Activated CD4-positive, alpha-beta memory T cell treated with anti-CD3 and anti-CD28 coated beads, Interleukin-2, amount 10 ng/mL, durations not matched to agents 7 days and 5 days (primary cell): ENCODE data around the gene MAX. TPM values are rescaled to one million over a fixed set of nuclear protein-coding genes. Genes with fewer than 3 reads are reported as not detected.
A peak's percentile ranks its signal among the peaks of the same experiment; 100 is the strongest.

Experiments
- CTCF ChIA-PET: fragments of 350-600 bp; sonication (Branson Sonifier 250); formaldehyde crosslinking; loops from one replicate; lab custom pipeline; 2021; ENCODE audit warnings: antibody characterized with exemption, inconsistent platforms; lab: Charles Lee
- POLR2A ChIA-PET: fragments of 350-600 bp; sonication (Branson Sonifier 250); formaldehyde crosslinking; loops from one replicate; lab custom pipeline; 2021; ENCODE audit warnings: antibody characterized with exemption; lab: Charles Lee
- DNase-seq: peaks from one replicate; pipeline ENCODE4 v3.0.0-alpha.2; 2020
- H3K27ac Mint-ChIP-seq: one replicate; pipeline ENCODE4 v1.8.0; 2021; ENCODE audit warnings: mild to moderate bottlenecking, mixed read lengths
- H3K27me3 Mint-ChIP-seq: one replicate; pipeline ENCODE4 v1.8.0; 2021; ENCODE audit warnings: mixed read lengths
- H3K36me3 Mint-ChIP-seq: one replicate; pipeline ENCODE4 v1.8.0; 2021; ENCODE audit warnings: low read depth, mixed read lengths
- H3K4me1 Mint-ChIP-seq: one replicate; pipeline ENCODE4 v1.8.0; 2021; ENCODE audit warnings: mixed read lengths
- H3K4me3 Mint-ChIP-seq: one replicate; pipeline ENCODE4 v1.8.0; 2021; ENCODE audit warnings: mild to moderate bottlenecking, mixed read lengths
- H3K9me3 Mint-ChIP-seq: one replicate; pipeline ENCODE4 v1.8.0; 2021; ENCODE audit warnings: mixed read lengths
- total RNA-seq, 2 experiments: library from RNA; stranded (reverse); gene quantifications; one replicate each; pipeline ENCODE4 v1.2.3, GENCODE V29; 2021

The MAX gene, protein sequence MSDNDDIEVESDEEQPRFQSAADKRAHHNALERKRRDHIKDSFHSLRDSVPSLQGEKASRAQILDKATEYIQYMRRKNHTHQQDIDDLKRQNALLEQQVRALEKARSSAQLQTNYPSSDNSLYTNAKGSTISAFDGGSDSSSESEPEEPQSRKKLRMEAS
- 100 to 1,000 TPM; 134 to 135 TPM for total RNA-seq

DNA sequence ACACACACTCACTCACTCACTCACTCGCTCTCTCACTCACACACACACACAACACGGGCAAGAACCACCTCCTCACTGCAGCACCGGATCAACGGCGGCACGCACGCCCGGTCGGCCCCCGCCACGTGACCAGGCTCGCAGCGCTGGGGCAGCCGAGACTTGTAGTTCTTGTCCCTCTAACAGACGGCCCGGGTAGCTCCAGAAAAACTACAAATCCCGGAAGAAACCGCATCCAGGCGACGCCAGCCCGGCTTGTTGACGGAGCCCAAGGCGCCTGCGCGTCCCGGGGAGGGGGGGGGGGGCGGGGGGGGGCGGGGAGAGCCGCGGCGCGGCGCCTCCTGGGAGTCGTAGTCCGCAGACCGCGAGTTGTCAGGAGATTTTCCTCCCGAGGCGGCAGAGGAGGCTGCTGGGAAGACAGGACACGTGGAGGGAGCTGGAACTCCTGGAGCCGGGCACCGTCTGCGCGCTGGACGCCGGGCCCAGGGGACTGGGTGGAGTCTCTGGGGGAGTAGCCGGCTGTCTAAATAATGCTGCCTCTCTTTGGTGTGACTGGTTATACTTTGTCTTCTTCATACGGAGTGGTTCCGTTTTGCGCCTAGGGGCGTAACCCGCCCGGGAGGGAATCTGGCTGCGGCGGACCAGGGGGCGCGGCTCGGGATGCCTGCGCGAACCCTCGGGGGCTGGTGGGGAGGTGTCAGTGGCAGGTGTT is at the start of gene MAX:
MAX (minus strand) TSS at position 77 of the 709 bp plus-strand sequence. CDS start 178 bp downstream, outside the sequence.
- Mint-ChIP-seq H3K36me3 (peaks cover 33% of the 10 kb centered on the region), H3K4me1 (peaks cover 39% of the 10 kb centered on the region), H3K27me3 (peaks cover 7% of the 10 kb centered on the region), H3K4me3 (peak within 1 kb of the TSS; percentile 85), H3K9me3 (no peaks in the 10 kb centered on the region), H3K27ac (peak within 1 kb of the TSS; percentile 91)
- peak; percentile 99 for DNase-seq
- POLR2A ChIA-PET: interaction anchor here (0.7 to 2.7 kb wide), 5 partner anchors 9 to 116 kb away, joined by 3 to 11 read pairs (median 4); partner anchors contain the start of gene FNTB
- CTCF ChIA-PET: interaction anchor here (0.6 to 1.6 kb wide), 5 partner anchors 104 to 675 kb away, joined by 3 to 4 read pairs (median 3); partner anchors contain the start of genes FNTB and FUT8

DNA sequence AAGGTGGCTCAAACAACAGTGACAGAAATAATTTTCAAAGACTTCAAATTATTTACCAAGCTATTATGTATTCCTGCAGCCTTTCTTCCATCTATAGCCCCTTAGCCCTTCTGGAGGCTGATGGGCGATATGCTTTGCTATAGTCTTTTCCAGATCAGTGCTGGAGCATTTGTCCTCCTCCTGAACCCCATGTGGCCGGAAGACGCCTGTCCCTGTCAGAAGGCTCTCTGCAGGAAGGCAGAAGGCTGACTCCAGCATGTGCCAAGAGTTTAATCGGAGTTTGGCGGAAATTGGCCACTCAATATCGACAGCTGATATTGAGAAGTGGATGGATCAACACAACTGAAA is 49.3 kb upstream of the MAX start:
- Mint-ChIP-seq H3K4me3 (no peak overlapping the region), H3K36me3 (no peaks in the 10 kb centered on the region), H3K27ac (no peak overlapping the region), H3K4me1 (no peaks in the 10 kb centered on the region), H3K9me3 (no peaks in the 10 kb centered on the region), H3K27me3 (peaks cover 8% of the 10 kb centered on the region)
- DNase-seq: no peak
- POLR2A ChIA-PET: no interaction called here
- CTCF ChIA-PET: interaction anchor here (1.0 kb wide), 1 partner anchor 15 kb away, joined by 3 read pairs; no protein-coding TSS in a partner anchor

DNA sequence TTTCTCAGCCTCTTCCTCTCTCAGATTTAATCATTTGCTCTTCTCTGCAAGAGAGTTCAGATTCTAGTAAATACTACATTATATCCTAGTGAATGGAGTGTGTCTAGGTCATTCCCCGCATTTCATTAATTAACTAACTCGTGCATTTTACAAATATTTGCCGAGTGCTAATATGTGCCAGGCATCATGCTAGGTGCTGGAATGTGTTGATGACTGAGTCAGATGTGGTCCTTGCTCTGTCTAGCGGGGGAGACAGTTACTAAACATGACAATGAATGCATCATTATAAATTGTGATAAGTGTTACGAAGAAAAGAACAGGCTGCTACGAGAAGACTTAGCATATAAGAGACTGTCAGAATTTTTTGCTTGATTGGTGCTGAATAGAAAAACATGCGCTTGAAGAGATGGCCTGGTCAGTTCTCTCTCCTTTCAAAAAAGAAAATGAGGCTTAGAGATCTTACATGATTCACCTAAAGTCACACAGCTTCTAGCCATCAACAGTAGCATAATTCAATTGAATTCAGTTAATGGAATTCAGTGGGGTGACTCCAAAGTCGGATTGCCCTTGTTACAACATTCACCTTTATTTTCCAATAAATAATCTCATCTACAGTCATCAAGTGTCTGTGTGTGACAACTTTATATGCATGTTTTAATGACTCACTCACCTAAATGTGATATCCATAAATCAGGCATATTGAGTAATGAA is 48.7 kb upstream of the MAX start:
- CTCF ChIA-PET: no interaction called here
- Mint-ChIP-seq H3K27ac (no peak overlapping the region), H3K4me3 (no peak overlapping the region), H3K4me1 (no peaks in the 10 kb centered on the region), H3K36me3 (no peaks in the 10 kb centered on the region), H3K9me3 (no peaks in the 10 kb centered on the region), H3K27me3 (peaks cover 11% of the 10 kb centered on the region)
- DNase-seq: no peak
- POLR2A ChIA-PET: no interaction called here

DNA sequence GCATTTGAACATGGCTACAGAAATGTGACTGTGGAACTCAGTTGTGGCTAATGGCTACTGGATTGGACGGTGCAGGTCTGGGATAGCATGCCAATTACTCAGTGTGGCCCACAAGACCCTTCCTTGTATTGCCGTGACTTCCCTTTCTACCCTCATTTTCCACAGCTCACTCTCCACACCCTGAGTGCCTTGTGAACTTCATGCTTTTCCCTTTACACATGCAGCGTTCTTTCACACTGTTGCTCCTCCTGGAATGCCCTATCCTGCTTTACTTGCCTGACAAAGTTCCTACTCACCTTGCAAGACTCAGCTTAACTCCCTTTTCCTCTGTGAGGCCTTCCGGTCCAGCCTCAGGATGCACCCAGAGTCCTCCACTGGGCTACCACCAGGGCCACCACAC is 46.8 kb upstream of the MAX start:
- H3K36me3 Mint-ChIP-seq: no peaks in the 10 kb centered on the region
- DNase-seq: no peak
- H3K9me3 Mint-ChIP-seq: no peaks in the 10 kb centered on the region
- no peaks in the 10 kb centered on the region for H3K4me1 Mint-ChIP-seq
- H3K4me3 Mint-ChIP-seq: no peak overlapping the region
- ChIA-PET CTCF (interaction anchor here (0.8 kb wide), 1 partner anchor 15 kb away, joined by 3 read pairs; no protein-coding TSS in a partner anchor), POLR2A (no interaction called here)
- no peak overlapping the region for H3K27ac Mint-ChIP-seq
- H3K27me3 Mint-ChIP-seq: peaks cover 18% of the 10 kb centered on the region

DNA sequence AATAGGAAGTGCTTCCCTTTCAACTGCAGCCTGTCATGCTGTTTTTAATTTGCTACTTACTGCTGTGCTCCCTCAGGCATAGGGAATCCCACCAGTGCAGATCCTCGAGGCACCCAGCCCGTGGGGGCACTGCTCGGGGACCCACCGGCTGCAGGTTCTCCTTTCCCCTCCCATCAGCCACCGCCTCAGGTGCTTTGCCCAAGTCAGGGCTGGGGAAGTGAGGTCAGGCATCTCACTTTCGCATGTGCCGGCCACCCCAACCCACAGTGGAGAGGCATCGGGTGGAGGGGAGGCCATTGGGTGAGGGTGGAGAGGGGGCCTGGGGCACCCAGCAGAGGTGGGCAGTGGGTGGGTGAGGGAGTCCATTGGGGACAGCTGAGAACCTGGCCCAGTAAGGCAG is 41.9 kb upstream of the MAX start:
- no peaks in the 10 kb centered on the region for H3K36me3 Mint-ChIP-seq
- peaks cover 18% of the 10 kb centered on the region for H3K27me3 Mint-ChIP-seq
- DNase-seq: no peak
- H3K4me3 Mint-ChIP-seq: no peak overlapping the region
- POLR2A ChIA-PET: no interaction called here
- no peaks in the 10 kb centered on the region for H3K9me3 Mint-ChIP-seq
- no peak overlapping the region for H3K27ac Mint-ChIP-seq
- CTCF ChIA-PET: no interaction called here
- H3K4me1 Mint-ChIP-seq: no peaks in the 10 kb centered on the region

DNA sequence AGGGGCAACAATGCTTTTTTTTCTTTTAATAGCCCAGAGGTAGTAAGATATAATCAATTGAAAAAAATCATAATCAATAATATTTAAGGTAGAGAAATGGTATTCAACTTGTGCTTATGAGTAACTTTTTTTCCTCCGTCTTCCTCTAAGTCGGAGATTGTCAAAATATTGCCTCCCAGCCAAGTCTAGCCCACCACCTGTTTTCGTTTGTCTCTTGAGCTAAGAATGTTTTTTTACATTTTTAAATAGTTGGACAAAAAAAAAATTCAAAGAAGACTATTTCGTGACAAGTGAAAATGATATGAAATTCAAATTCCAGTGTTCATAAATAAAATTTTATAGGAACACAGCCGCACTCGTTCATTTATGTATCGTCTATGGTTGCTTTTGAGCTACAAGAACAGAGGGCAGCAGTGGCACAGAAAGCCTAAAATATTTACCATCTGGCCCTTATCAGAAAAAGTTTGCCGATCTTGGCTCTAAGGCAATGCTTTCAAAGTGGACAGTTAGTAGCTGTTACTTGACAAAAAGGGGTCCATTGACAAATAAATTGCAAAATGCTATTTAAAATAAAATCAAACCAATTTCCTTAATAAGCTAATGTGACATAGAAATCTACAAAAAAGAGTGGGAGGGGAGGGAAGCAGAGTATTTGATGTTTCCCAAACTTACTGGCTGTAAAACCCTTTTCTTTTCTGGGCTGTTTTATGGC is 40.8 kb upstream of the MAX start:
- Mint-ChIP-seq H3K4me3 (no peak overlapping the region), H3K27me3 (peaks cover 18% of the 10 kb centered on the region), H3K27ac (no peak overlapping the region), H3K9me3 (no peaks in the 10 kb centered on the region), H3K4me1 (no peaks in the 10 kb centered on the region), H3K36me3 (no peaks in the 10 kb centered on the region)
- POLR2A ChIA-PET: no interaction called here
- CTCF ChIA-PET: interaction anchor here (1.3 kb wide), 1 partner anchor 21 kb away, joined by 3 read pairs; no protein-coding TSS in a partner anchor
- no peak for DNase-seq

DNA sequence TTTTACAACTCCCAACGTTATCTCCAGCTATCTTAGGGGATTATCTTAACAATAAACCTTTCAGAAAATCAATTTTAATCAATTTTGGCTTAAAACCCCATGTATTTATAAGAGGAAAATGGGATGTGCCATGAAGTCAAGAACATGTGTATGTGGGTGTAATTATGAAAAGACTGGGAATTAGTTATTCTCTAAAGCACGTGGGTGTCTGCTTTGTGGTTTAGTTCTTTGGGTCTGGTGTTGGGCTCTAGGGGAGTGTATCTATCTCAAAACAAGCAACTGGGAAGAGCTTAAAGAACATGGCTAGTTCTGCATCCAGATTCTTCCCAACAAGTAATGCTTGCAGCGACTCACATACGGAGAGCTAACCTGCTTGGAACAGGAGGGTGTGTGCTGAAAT is 40.1 kb upstream of the MAX start:
- Mint-ChIP-seq H3K36me3 (no peaks in the 10 kb centered on the region), H3K4me3 (no peak overlapping the region), H3K9me3 (no peaks in the 10 kb centered on the region), H3K4me1 (no peaks in the 10 kb centered on the region), H3K27me3 (peaks cover 18% of the 10 kb centered on the region), H3K27ac (no peak overlapping the region)
- no peak for DNase-seq
- CTCF ChIA-PET: interaction anchor here (1.3 kb wide), 1 partner anchor 21 kb away, joined by 3 read pairs; no protein-coding TSS in a partner anchor
- POLR2A ChIA-PET: no interaction called here

DNA sequence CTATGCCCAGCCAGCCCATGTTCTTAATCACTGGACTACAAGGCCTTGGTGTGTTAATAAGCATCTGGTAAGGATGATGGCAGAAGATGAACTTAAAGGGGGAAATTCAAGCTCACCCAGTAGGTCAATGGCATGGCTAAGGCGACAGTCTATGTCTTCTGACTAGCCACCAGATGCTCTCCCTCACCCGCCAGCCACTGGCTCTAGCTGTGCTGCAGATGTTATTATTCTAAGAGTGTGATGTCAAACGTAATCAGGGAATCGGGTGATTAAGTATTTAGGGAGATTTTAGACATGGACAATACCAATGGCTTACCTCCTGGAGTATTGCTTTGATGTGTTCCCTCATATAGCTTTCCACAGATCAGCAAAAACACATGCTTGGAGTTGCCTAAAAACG is 39.2 kb upstream of the MAX start:
- H3K9me3 Mint-ChIP-seq: no peaks in the 10 kb centered on the region

DNA sequence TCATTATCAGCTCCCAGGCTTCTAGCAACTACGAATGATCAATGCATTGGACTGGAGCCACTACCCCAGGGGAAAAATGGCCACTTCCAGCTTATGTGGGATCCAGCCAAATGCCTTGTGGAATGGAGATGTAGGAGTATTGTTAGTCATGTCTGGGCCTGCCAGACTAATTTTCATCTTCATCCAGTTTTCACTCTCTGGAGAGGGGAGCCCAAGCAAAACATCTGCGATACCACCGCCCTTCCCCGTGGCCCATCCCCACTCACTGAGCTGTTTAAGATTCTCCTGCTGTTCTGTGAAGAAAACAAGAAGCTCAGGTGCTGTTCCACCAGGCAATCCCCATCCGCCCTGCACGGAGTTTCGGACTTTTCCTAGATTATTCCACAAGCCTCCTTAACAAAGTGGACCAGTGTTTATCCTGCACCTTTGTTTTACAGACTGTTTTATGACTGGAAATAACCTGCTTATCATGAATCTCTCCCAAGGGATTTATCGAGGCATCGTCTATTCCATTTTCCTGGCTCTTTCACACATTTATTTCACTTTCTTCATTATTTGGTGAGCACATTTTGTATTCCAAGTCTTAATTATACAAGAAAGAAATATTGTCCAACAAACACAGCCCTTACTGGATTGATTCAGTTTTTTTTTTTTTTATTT is 35.5 kb upstream of the MAX start:
- Mint-ChIP-seq H3K27ac (no peak overlapping the region), H3K4me3 (no peak overlapping the region), H3K27me3 (peaks cover 2% of the 10 kb centered on the region), H3K4me1 (no peaks in the 10 kb centered on the region), H3K36me3 (no peaks in the 10 kb centered on the region), H3K9me3 (no peaks in the 10 kb centered on the region)
- DNase-seq: no peak
- ChIA-PET CTCF (interaction anchor here (0.5 to 0.7 kb wide), 2 partner anchors 17 to 26 kb away, joined by 3 to 4 read pairs; no protein-coding TSS in a partner anchor), POLR2A (no interaction called here)

More for the DNA sequence above, 39.2 kb upstream of the MAX start:
- H3K27me3 Mint-ChIP-seq: peaks cover 18% of the 10 kb centered on the region
- DNase-seq: no peak
- no peaks in the 10 kb centered on the region for H3K36me3 Mint-ChIP-seq
- no peak overlapping the region for H3K27ac Mint-ChIP-seq
- CTCF ChIA-PET: no interaction called here
- H3K4me1 Mint-ChIP-seq: no peaks in the 10 kb centered on the region
- no peak overlapping the region for H3K4me3 Mint-ChIP-seq
- POLR2A ChIA-PET: no interaction called here

DNA sequence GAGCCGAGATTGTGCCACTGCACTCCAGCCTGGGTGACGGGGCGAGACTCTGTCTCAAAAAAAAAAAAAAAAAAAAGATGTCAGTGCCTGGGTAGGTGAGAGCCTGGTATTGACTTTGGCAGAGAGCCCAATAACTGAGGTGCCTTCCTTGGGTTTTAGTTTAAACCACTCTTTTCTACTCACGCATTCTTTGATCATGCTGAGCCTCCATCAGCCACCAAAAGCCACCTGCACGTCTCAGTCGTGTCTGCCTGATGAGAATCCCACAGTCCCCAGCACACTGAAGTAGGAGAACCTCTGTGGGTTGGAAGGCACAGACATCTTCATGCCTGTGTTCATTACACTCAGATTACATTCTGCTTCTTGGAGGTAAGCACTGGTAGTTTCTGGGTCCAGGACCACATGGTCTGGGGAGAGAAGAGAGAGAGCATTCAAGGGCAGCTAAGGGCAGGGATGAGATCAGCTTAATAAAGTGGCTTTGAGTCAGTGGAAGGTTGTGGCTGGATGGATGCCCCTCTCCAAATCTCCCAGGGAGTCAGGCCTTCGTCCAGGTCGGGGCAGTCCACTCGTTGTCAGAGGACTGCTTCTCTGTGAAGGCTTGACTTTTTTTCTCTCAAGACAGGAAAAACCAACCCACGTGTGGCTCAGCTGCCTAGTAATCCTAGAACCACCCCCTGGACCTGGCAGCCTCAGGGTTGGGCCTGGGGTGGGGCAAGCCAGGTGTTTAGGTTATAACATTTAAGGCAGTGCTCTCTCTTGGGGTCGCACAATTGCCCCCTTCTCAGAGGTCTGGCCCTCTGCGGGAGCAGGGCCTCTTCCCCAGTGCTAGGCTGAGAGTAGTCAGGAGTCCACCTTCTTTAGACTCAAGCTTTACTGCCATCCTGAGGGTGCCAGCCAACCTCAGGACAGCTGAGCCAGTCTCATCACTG is 32.6 kb upstream of the MAX start:
- POLR2A ChIA-PET: no interaction called here
- no peak for DNase-seq
- no peak overlapping the region for H3K27ac Mint-ChIP-seq
- H3K36me3 Mint-ChIP-seq: no peaks in the 10 kb centered on the region
- no peaks in the 10 kb centered on the region for H3K9me3 Mint-ChIP-seq
- H3K4me3 Mint-ChIP-seq: no peak overlapping the region
- H3K27me3 Mint-ChIP-seq: peaks cover 2% of the 10 kb centered on the region
- CTCF ChIA-PET: no interaction called here
- H3K4me1 Mint-ChIP-seq: no peaks in the 10 kb centered on the region

DNA sequence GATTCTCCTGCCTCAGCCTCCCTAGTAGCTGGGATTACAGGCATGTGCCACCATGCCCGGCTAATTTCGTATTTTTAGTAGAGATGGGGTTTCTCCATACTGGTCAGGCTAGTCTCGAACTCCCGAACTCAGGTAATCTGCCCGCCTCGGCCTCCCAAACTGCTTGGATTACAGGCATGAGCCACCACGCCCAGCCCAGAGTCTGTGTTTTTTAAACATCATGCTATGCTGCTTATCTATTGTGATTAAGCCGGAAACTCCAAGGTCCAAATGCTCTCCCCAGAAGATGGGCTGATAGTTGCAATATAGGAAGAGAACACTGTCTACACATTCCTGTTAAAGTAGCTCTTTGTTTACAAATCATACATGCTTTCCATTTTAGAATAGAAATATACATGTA is 30.5 kb upstream of the MAX start:
- no peak overlapping the region for H3K4me3 Mint-ChIP-seq
- no peak for DNase-seq
- ChIA-PET POLR2A (no interaction called here), CTCF (no interaction called here)
- H3K4me1 Mint-ChIP-seq: no peaks in the 10 kb centered on the region
- H3K9me3 Mint-ChIP-seq: no peaks in the 10 kb centered on the region
- H3K27me3 Mint-ChIP-seq: peaks cover 7% of the 10 kb centered on the region
- no peak overlapping the region for H3K27ac Mint-ChIP-seq
- H3K36me3 Mint-ChIP-seq: no peaks in the 10 kb centered on the region

DNA sequence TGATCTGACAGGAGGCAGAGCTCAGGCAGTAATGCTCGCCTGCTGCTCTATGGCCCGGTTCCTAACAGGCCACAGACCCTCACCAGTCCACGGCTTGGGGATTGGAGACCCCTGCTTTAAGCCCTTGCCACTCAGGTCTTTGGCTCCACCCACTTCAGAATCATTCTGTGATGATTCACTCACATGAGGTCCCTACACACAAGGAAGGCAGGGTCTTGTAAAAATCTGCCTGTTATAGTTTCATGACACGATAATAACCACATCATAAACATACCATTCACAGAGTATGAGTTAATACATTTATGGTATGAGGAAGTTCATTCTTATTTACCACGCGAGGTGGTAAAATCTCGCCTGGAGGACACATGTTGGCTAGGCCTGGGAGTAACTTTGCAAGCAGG is 29.0 kb upstream of the MAX start:
- no peak for DNase-seq
- H3K27me3 Mint-ChIP-seq: peaks cover 9% of the 10 kb centered on the region
- POLR2A ChIA-PET: no interaction called here
- no peak overlapping the region for H3K4me3 Mint-ChIP-seq
- no peaks in the 10 kb centered on the region for H3K9me3 Mint-ChIP-seq
- H3K36me3 Mint-ChIP-seq: no peaks in the 10 kb centered on the region
- no peak overlapping the region for H3K27ac Mint-ChIP-seq
- no peaks in the 10 kb centered on the region for H3K4me1 Mint-ChIP-seq
- CTCF ChIA-PET: no interaction called here
